ENCODE results near the gene HMOX2. TPM values are rescaled to one million over a fixed set of nuclear protein-coding genes. Genes with fewer than 3 reads are reported as not detected.

Gene HMOX2
- total RNA-seq, 1 experiment from 2014 or later = 41.3 TPM

Other genes starting within 250 kb of the HMOX2 start
- not detected in 2 replicates for gene SRL, start 234.3 kb upstream of the HMOX2 start, total RNA-seq (2014; rRNA removed; shearing (Covaris generic))
- gene TFAP4, start 203.4 kb upstream of the HMOX2 start, total RNA-seq (2014; rRNA removed; shearing (Covaris generic)) = 13.4 and 14.1 TPM in 2 replicates
- 0.36 and 0.46 TPM in 2 replicates for gene GLIS2, start 160.3 kb upstream of the HMOX2 start, total RNA-seq (2014; rRNA removed; shearing (Covaris generic))
- 34.1 and 71.8 TPM in 2 replicates for gene PAM16, start 125.1 kb upstream of the HMOX2 start, total RNA-seq (2014; rRNA removed; shearing (Covaris generic))
- 22.1 and 25.1 TPM in 2 replicates for gene VASN, start 104.5 kb upstream of the HMOX2 start, total RNA-seq (2014; rRNA removed; shearing (Covaris generic))
- 7.0 and 11.3 TPM in 2 replicates for gene CORO7, start 59.8 kb upstream of the HMOX2 start, total RNA-seq (2014; rRNA removed; shearing (Covaris generic))
- gene DNAJA3, start 50.5 kb upstream of the HMOX2 start, total RNA-seq (2014; rRNA removed; shearing (Covaris generic)) = 54.8 and 73.9 TPM in 2 replicates
- 26.5 and 53.5 TPM in 2 replicates for gene NMRAL1, start 1.8 kb upstream of the HMOX2 start, total RNA-seq (2014; rRNA removed; shearing (Covaris generic))
- 9.7 and 11.9 TPM in 2 replicates for gene CDIP1, start 62.4 kb downstream of the HMOX2 start, total RNA-seq (2014; rRNA removed; shearing (Covaris generic))
- gene C16orf96, start 79.9 kb downstream of the HMOX2 start, total RNA-seq (2014; rRNA removed; shearing (Covaris generic)) = not detected in 2 replicates
- 10.2 and 16.3 TPM in 2 replicates for gene UBALD1, start 138.5 kb downstream of the HMOX2 start, total RNA-seq (2014; rRNA removed; shearing (Covaris generic))
- gene MGRN1, start 148.4 kb downstream of the HMOX2 start, total RNA-seq (2014; rRNA removed; shearing (Covaris generic)) = 8.4 and 26.1 TPM in 2 replicates
- 26.7 and 42.4 TPM in 2 replicates for gene NUDT16L1, start 217.2 kb downstream of the HMOX2 start, total RNA-seq (2014; rRNA removed; shearing (Covaris generic))

Measured in Daoy (cell line).